HG02852 (cell line): ENCODE measurements around the gene HAP1.
"Not testable (repeated sequence)": the region's sequence is repeated elsewhere in the genome, so short reads cannot be mapped to it uniquely, and the experiment has no call there.

Experiments used
- ATAC-seq: cut with Tn5 transposase; IDR thresholded peaks from one replicate; pipeline ENCODE4 v1.9.1; 2021; ENCODE audit warnings: mild to moderate bottlenecking, moderate library complexity; ENCODE audit not compliant: unreplicated experiment

The HAP1 gene

GRCh38 chr17:41734139-41734948, at the start of gene HAP1:
HAP1 (minus strand) TSS chr17:41734643; CDS start chr17:41734634, 9 bp downstream.
- ATAC-seq, result no peak

GRCh38 chr17:41782142-41782541, 47.7 kb upstream of the HAP1 start:
- ATAC-seq, result no peak

GRCh38 chr17:41781404-41782110, 47.1 kb upstream of the HAP1 start:
- ATAC-seq, result no peak

- no peak for ATAC-seq
Observed at GRCh38 chr17:41779954-41780353, 45.5 kb upstream of the HAP1 start.

GRCh38 chr17:41777574-41778188, 43.2 kb upstream of the HAP1 start:
- ATAC-seq, result no peak

- ATAC-seq, result no peak
Observed at GRCh38 chr17:41777157-41777573, 42.7 kb upstream of the HAP1 start.

GRCh38 chr17:41776262-41776900, 41.9 kb upstream of the HAP1 start:
- ATAC-seq, result not testable (repeated sequence)

- no peak for ATAC-seq
Observed at GRCh38 chr17:41775394-41776226, 41.2 kb upstream of the HAP1 start.

- no peak for ATAC-seq
Observed at GRCh38 chr17:41773731-41774193, 39.3 kb upstream of the HAP1 start.

GRCh38 chr17:41773190-41773588, 38.7 kb upstream of the HAP1 start:
- ATAC-seq, result no peak

- no peak for ATAC-seq
Observed at GRCh38 chr17:41772586-41773189, 38.2 kb upstream of the HAP1 start.

GRCh38 chr17:41772218-41772585, 37.8 kb upstream of the HAP1 start:
- no peak for ATAC-seq

GRCh38 chr17:41771389-41772206, 37.2 kb upstream of the HAP1 start:
- no peak for ATAC-seq

- ATAC-seq, result no peak
Observed at GRCh38 chr17:41769985-41770384, 35.5 kb upstream of the HAP1 start.

GRCh38 chr17:41769346-41769862, 35.0 kb upstream of the HAP1 start:
- ATAC-seq, result no peak

GRCh38 chr17:41768682-41769288, 34.3 kb upstream of the HAP1 start:
- ATAC-seq, result no peak

- ATAC-seq, result no peak
Observed at GRCh38 chr17:41767324-41768042, 33.0 kb upstream of the HAP1 start.

- no peak for ATAC-seq
Observed at GRCh38 chr17:41766135-41766534, 31.7 kb upstream of the HAP1 start.
